ENCODE measurements around the gene THOC1. TPM values are rescaled to one million over a fixed set of nuclear protein-coding genes. Genes with fewer than 3 reads are reported as not detected.

THOC1 gene
- total and polyA plus RNA-seq, 2 experiments from 2014 or later, result 73.0 to 108 TPM

- TF ChIP-seq ZNF462 (CRISPR knock-in tag; IDR thresholded peaks at IDR 0.05), result no peak
Measured at GRCh38 chr18:179499-179898, 88.3 kb downstream of the THOC1 start (continued).

GRCh38 chr18:172361-172760 lies 95.5 kb downstream of the THOC1 start:
- H3K9me2 ChIP-seq (ENCODE audit: insufficient read depth), result no peaks in the 10 kb centered on the region
- no peaks in the 10 kb centered on the region for H3K27me3 ChIP-seq (ENCODE audit: insufficient read depth)
- H4K20me1 ChIP-seq (replicated peaks; ENCODE audit: insufficient read depth), result peaks cover 16% of the 10 kb centered on the region
- DNase-seq (ENCODE audit: low spot score) (no peak), ATAC-seq (no peak)
- H3K79me2 ChIP-seq (replicated peaks; ENCODE audit: insufficient read depth), result peaks cover 78% of the 10 kb centered on the region
- no peaks in the 10 kb centered on the region for H3K27me3 Mint-ChIP-seq (ENCODE audit: insufficient read depth, low read depth, poor library complexity)
- peaks cover 24% of the 10 kb centered on the region; the same call in 1 of the 2 replicates for H3K36me3 ChIP-seq (ENCODE audit: insufficient read depth)
- no peaks in the 10 kb centered on the region for H3K4me1 ChIP-seq (ENCODE audit: insufficient read depth)
- no peaks in the 10 kb centered on the region for H3K4me1 Mint-ChIP-seq
- no peaks in the 10 kb centered on the region for H3K9me3 Mint-ChIP-seq
- H3F3A ChIP-seq (replicated peaks; ENCODE audit: low read depth), result no peaks in the 10 kb centered on the region
- H3K27ac Mint-ChIP-seq, result no peak overlapping the region
- peaks cover 50% of the 10 kb centered on the region for H3K36me3 Mint-ChIP-seq (ENCODE audit: low read depth)
- H3K4me2 ChIP-seq, result no peak overlapping the region
- no peak overlapping the region for H3K4me3 Mint-ChIP-seq
- no peak overlapping the region for H2AFZ ChIP-seq
- no peak overlapping the region for H3K4me3 ChIP-seq
- H3K27ac ChIP-seq (ENCODE audit: low read depth), result no peak overlapping the region
- no peak for TF ChIP-seq CTCF (conservative IDR thresholded peaks at IDR 0.05; ENCODE audit: low read depth in 2 of 2)
- no peak for TF ChIP-seq REST (IDR thresholded peaks at IDR 0.05; ENCODE audit: unreplicated experiment)
- no peak for TF ChIP-seq EZH2phosphoT487 (IDR thresholded peaks at IDR 0.05; ENCODE audit: unreplicated experiment)
- TF ChIP-seq ZNF331 (CRISPR knock-in tag; IDR thresholded peaks at IDR 0.05; ENCODE audit: low read depth), result no peak
- no peak for TF ChIP-seq EZH2 (IDR thresholded peaks at IDR 0.05; ENCODE audit: low read depth, unreplicated experiment)

Data from GM23338 (cell line).